GM12878 (cell line): Measurements from ENCODE around the gene FOSL1. TPM values are rescaled to one million over a fixed set of nuclear protein-coding genes. Genes with fewer than 3 reads are reported as not detected.

Experiments
- CHD1 ChIP-seq: IDR thresholded peaks from 2 replicates; pipeline ENCODE4 v1.6.1; 2012; ENCODE audit warnings: low read depth, low read length, improper control_type of control experiment
- CREM ChIP-seq: IDR thresholded peaks from 2 replicates; pipeline ENCODE4 v1.6.1; 2014; ENCODE audit warnings: antibody characterized with exemption, low read depth
- GABPA ChIP-seq: IDR thresholded peaks from 2 replicates; pipeline ENCODE4 v1.6.1; 2014; ENCODE audit warnings: antibody characterized with exemption, low read depth, mild to moderate bottlenecking, inconsistent platforms
- HCFC1 ChIP-seq: fragments of 150-350 bp; IDR thresholded peaks from 2 replicates; pipeline ENCODE4 v1.6.1; 2014; ENCODE audit warnings: low read length
- IKZF2 ChIP-seq, 2 experiments: fragments of 450-650 bp; IDR thresholded peaks; 2 replicates each; pipeline ENCODE4 v1.6.1; 2017; ENCODE audit warnings: mild to moderate bottlenecking in 2 of 2, moderate library complexity in 2 of 2
- IRF3 ChIP-seq: fragments of 450-650 bp; IDR thresholded peaks from 2 replicates; pipeline ENCODE4 v1.6.1; 2014; ENCODE audit warnings: mild to moderate bottlenecking
- MTA3 ChIP-seq: IDR thresholded peaks from 2 replicates; pipeline ENCODE4 v1.6.1; 2012; ENCODE audit warnings: low read length, inconsistent platforms, borderline replicate concordance
- NR2C1 ChIP-seq: fragments of 450-650 bp; IDR thresholded peaks from 2 replicates; pipeline ENCODE4 v1.6.1; 2017; ENCODE audit warnings: antibody characterized with exemption, mild to moderate bottlenecking, moderate library complexity
- SIX5 ChIP-seq: IDR thresholded peaks from 2 replicates; pipeline ENCODE4 v1.6.1; 2011; ENCODE audit warnings: mild to moderate bottlenecking, low read depth, low read length, moderate library complexity; ENCODE audit not compliant: severe bottlenecking
- SPI1 ChIP-seq: IDR thresholded peaks from 2 replicates; pipeline ENCODE4 v1.6.1; 2011; ENCODE audit warnings: low read depth, mild to moderate bottlenecking, low read length, moderate library complexity, borderline replicate concordance; ENCODE audit not compliant: insufficient read depth
- SRF ChIP-seq, 2 experiments: IDR thresholded peaks; 2 replicates each; pipeline ENCODE4 v1.6.1; 2011; ENCODE audit warnings: low read depth in 2 of 2, low read length in 2 of 2, mild to moderate bottlenecking in 1 of 2, moderate library complexity in 1 of 2
- STAT1 ChIP-seq: fragments of 450-650 bp; conservative IDR thresholded peaks from 2 replicates; pipeline ENCODE4 v1.6.1; 2014; ENCODE audit warnings: antibody characterized with exemption, mild to moderate bottlenecking
- TAF1 ChIP-seq: IDR thresholded peaks from 2 replicates; pipeline ENCODE4 v1.6.1; 2011; ENCODE audit warnings: mild to moderate bottlenecking, low read depth, low read length, borderline replicate concordance
- YBX1 ChIP-seq: fragments of 450-650 bp; IDR thresholded peaks from 2 replicates; pipeline ENCODE4 v1.6.1; 2016; ENCODE audit warnings: antibody characterized with exemption
- YY1 ChIP-seq: IDR thresholded peaks from 2 replicates; pipeline ENCODE4 v1.6.1; 2011; ENCODE audit warnings: low read depth, mild to moderate bottlenecking, low read length
- polyA plus RNA-seq, 11 experiments: library from polyadenylated mRNA; depleted of rRNA in 4 of 11; unstranded in 6 of 11; stranded (reverse) in 5 of 11; fragments of >200 nt; fragmentation: Nextera tagmentation in 4 of 11; fragmentation: Illumina TruSeq in 1 of 11; extraction: Ambion mirVana in 4 of 11; extraction: Trizol in 1 of 11; gene quantifications; 1 replicate in 1 of 11; 2 replicates in 10 of 11; pipeline versions ENCODE4 v1.2.1 to v1.2.3, GENCODE V29; 2011 to 2016; ENCODE audit warnings: inconsistent platforms in 2 of 11, missing spikeins in 2 of 11, low read depth in 1 of 11
- total RNA-seq, 4 experiments: library from RNA; depleted of rRNA in 3 of 4; stranded (reverse); fragments of >200 nt in 3 of 4; fragmentation: Illumina TruSeq in 1 of 4; extraction: Trizol in 1 of 4; gene quantifications; 2 replicates each; pipeline versions ENCODE4 v1.2.1 to v1.2.3, GENCODE V29; 2013 to 2021
- TF ChIP-seq, protein P1 (sequence below): IDR thresholded peaks from 2 replicates; pipeline ENCODE4 v1.6.1; 2012; ENCODE audit warnings: improper control_type of control experiment, low read depth, low read length; ENCODE audit not compliant: insufficient replicate concordance
- TF ChIP-seq, protein P2 (sequence below): fragments of 450-650 bp; IDR thresholded peaks from 2 replicates; pipeline ENCODE4 v1.6.1; 2017; ENCODE audit warnings: mild to moderate bottlenecking, moderate library complexity
- TF ChIP-seq, protein P3 (sequence below): fragments of 450-650 bp; IDR thresholded peaks from 2 replicates; pipeline ENCODE4 v1.6.1; 2017; ENCODE audit warnings: mild to moderate bottlenecking, low read depth, inconsistent platforms; ENCODE audit not compliant: poor library complexity, severe bottlenecking

The FOSL1 gene
- total and polyA plus RNA-seq, 10 of the 15 experiments (the other 5 are each of a cell fraction or from before 2014, with no cell fraction given): 0.82 to 5.4 (median 2.1) TPM

DNA sequence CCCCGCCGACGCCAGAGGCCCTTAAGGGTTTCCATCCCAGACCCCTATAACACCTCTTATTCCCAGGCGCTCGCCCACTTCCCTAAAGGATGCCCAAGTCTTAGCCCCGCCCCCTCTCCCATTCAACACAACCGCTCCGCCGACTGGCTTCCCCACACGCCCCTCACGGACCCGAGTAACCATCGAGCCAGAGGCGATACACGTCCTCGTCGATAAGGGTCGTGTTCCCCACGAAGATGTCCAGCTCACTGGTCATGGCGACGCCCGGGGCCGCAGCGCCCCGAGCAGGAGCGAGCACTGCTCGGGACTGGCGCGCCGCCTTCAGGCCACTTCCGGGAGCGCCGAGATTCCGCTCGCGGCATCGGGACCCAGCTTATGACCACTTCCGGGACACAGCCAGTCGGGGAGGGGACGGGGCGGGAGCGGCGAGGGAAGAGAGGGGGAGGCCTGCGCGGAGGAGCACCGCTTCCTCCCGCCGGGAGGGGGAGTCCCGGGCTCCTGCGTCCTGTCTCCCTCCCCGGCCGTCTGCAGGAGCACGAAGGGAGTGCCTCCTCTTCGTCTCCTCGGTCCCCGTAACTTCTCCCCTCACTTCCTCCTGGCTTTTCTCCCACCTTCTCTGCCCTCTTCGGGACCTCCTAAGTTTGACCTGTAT, 11.9 kb downstream of the FOSL1 start, which contains the start of gene FIBP (continued):
- TF ChIP-seq, protein P1, sequence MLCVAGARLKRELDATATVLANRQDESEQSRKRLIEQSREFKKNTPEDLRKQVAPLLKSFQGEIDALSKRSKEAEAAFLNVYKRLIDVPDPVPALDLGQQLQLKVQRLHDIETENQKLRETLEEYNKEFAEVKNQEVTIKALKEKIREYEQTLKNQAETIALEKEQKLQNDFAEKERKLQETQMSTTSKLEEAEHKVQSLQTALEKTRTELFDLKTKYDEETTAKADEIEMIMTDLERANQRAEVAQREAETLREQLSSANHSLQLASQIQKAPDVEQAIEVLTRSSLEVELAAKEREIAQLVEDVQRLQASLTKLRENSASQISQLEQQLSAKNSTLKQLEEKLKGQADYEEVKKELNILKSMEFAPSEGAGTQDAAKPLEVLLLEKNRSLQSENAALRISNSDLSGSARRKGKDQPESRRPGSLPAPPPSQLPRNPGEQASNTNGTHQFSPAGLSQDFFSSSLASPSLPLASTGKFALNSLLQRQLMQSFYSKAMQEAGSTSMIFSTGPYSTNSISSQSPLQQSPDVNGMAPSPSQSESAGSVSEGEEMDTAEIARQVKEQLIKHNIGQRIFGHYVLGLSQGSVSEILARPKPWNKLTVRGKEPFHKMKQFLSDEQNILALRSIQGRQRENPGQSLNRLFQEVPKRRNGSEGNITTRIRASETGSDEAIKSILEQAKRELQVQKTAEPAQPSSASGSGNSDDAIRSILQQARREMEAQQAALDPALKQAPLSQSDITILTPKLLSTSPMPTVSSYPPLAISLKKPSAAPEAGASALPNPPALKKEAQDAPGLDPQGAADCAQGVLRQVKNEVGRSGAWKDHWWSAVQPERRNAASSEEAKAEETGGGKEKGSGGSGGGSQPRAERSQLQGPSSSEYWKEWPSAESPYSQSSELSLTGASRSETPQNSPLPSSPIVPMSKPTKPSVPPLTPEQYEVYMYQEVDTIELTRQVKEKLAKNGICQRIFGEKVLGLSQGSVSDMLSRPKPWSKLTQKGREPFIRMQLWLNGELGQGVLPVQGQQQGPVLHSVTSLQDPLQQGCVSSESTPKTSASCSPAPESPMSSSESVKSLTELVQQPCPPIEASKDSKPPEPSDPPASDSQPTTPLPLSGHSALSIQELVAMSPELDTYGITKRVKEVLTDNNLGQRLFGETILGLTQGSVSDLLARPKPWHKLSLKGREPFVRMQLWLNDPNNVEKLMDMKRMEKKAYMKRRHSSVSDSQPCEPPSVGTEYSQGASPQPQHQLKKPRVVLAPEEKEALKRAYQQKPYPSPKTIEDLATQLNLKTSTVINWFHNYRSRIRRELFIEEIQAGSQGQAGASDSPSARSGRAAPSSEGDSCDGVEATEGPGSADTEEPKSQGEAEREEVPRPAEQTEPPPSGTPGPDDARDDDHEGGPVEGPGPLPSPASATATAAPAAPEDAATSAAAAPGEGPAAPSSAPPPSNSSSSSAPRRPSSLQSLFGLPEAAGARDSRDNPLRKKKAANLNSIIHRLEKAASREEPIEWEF: no peak
- peak; percentile 31; the same call in 1 of the 2 replicates for TF ChIP-seq SPI1
- TF ChIP-seq, protein P2, sequence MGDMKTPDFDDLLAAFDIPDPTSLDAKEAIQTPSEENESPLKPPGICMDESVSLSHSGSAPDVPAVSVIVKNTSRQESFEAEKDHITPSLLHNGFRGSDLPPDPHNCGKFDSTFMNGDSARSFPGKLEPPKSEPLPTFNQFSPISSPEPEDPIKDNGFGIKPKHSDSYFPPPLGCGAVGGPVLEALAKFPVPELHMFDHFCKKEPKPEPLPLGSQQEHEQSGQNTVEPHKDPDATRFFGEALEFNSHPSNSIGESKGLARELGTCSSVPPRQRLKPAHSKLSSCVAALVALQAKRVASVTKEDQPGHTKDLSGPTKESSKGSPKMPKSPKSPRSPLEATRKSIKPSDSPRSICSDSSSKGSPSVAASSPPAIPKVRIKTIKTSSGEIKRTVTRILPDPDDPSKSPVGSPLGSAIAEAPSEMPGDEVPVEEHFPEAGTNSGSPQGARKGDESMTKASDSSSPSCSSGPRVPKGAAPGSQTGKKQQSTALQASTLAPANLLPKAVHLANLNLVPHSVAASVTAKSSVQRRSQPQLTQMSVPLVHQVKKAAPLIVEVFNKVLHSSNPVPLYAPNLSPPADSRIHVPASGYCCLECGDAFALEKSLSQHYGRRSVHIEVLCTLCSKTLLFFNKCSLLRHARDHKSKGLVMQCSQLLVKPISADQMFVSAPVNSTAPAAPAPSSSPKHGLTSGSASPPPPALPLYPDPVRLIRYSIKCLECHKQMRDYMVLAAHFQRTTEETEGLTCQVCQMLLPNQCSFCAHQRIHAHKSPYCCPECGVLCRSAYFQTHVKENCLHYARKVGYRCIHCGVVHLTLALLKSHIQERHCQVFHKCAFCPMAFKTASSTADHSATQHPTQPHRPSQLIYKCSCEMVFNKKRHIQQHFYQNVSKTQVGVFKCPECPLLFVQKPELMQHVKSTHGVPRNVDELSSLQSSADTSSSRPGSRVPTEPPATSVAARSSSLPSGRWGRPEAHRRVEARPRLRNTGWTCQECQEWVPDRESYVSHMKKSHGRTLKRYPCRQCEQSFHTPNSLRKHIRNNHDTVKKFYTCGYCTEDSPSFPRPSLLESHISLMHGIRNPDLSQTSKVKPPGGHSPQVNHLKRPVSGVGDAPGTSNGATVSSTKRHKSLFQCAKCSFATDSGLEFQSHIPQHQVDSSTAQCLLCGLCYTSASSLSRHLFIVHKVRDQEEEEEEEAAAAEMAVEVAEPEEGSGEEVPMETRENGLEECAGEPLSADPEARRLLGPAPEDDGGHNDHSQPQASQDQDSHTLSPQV: 0 out of 2 replicates have a peak, but pooled peaks have one; percentile 70
- 0 out of 2 replicates have a peak, but pooled peaks have one; percentile 37 for TF ChIP-seq STAT1
- TF ChIP-seq IKZF2 (IDR thresholded peaks at IDR 0.05): peak; percentile 69 to 76; a peak in 3 of 4 replicates
- peak; percentile 66 for TF ChIP-seq HCFC1
- peak; percentile 91 for TF ChIP-seq CREM
- no peak for TF ChIP-seq MTA3
- TF ChIP-seq CHD1: no peak
- peak; percentile 77 for TF ChIP-seq TAF1
- TF ChIP-seq NR2C1: peak; percentile 80
- no peak for TF ChIP-seq GABPA
- TF ChIP-seq IRF3: 0 out of 2 replicates have a peak, but pooled peaks have one; percentile 43
- TF ChIP-seq SRF (IDR thresholded peaks at IDR 0.05; ENCODE audit: low read depth in 2 of 2, low read length in 2 of 2): peak in 1 of 2 experiments; percentile 76; a peak in 2 of 4 replicates
- no peak for TF ChIP-seq SIX5
- no peak for TF ChIP-seq YBX1
- peak; percentile 92 for TF ChIP-seq YY1
- TF ChIP-seq, protein P3, sequence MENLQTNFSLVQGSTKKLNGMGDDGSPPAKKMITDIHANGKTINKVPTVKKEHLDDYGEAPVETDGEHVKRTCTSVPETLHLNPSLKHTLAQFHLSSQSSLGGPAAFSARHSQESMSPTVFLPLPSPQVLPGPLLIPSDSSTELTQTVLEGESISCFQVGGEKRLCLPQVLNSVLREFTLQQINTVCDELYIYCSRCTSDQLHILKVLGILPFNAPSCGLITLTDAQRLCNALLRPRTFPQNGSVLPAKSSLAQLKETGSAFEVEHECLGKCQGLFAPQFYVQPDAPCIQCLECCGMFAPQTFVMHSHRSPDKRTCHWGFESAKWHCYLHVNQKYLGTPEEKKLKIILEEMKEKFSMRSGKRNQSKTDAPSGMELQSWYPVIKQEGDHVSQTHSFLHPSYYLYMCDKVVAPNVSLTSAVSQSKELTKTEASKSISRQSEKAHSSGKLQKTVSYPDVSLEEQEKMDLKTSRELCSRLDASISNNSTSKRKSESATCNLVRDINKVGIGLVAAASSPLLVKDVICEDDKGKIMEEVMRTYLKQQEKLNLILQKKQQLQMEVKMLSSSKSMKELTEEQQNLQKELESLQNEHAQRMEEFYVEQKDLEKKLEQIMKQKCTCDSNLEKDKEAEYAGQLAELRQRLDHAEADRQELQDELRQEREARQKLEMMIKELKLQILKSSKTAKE: no peak
